ENCODE measurements around the gene ZNF831.

Gene ZNF831

DNA sequence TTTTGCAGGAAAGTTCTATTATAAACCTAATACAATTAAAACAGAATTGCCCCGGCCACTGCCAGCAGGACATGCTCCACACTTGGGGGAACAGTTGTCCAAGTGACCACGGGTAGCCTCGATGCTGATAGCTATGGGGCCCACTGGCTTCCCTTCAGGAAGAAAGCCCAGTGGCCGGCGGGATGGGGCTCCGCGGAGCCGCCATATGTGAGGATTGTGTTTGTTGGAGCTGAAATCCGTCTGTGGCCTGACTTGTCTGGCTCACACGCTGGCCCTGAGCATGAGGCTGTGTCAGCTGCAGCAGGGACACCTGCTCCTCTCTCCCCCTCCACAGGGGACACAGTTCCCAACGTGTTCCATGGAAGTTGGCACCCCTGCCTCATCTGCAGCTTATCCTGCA is 46.6 kb downstream of the ZNF831 start:
- Histone ChIP-seq H3K9ac (ENCODE audit: low read depth in 1 of 2, low read length in 2 of 2) (no peak overlapping the region), H3K27ac (ENCODE audit: low read depth in 2 of 2, low read length in 2 of 2) (no peak overlapping the region), H3K27me3 (ENCODE audit: control insufficient read depth in 2 of 2, insufficient read depth in 2 of 2, low read length in 2 of 2) (peaks cover 0 to 3% of the 10 kb centered on the region in 2 donors), H3K36me3 (ENCODE audit: control insufficient read depth in 2 of 2, insufficient read depth in 2 of 2, low read length in 2 of 2) (no peaks in the 10 kb centered on the region), H3K9me3 (ENCODE audit: control insufficient read depth in 2 of 2, low read length in 2 of 2) (no peaks in the 10 kb centered on the region), H3K4me1 (ENCODE audit: control insufficient read depth in 2 of 2, insufficient read depth in 2 of 2, low read length in 2 of 2) (no peaks in the 10 kb centered on the region), H3K4me3 (ENCODE audit: low read length in 2 of 2) (no peak overlapping the region)

DNA sequence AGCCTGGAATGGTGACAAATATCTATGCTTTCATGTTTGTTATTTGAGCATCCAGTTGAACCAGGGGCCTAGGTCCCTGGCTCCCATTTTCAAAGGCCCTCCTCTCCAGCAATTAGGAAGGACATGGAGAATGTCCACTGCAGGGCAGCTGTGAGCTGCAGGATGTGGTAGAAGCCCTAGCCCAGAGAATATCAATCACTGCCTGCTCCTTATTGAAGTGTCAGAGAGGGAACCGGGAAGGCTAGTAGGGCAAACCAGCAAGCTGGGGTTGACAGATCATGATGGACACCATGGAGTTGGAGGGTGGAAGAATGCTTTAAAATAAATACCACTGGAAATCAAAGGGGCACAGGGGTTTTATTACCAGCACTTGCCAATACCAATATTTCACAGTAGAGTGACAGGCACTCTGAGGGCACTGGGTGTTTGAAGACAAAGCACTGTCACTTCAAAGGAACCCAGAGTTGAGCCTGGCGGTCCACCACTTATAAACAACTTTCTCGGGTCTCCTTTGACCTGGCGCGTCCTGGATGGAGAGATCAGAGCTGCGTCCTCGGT is 47.7 kb downstream of the ZNF831 start:
- no peaks in the 10 kb centered on the region for H3K4me1 ChIP-seq (ENCODE audit: control insufficient read depth in 2 of 2, insufficient read depth in 2 of 2, low read length in 2 of 2)
- H3K9me3 ChIP-seq (ENCODE audit: control insufficient read depth in 2 of 2, low read length in 2 of 2), result no peaks in the 10 kb centered on the region
- no peak overlapping the region for H3K4me3 ChIP-seq (ENCODE audit: low read length in 2 of 2)
- peaks cover 0 to 3% of the 10 kb centered on the region in 2 donors for H3K27me3 ChIP-seq (ENCODE audit: control insufficient read depth in 2 of 2, insufficient read depth in 2 of 2, low read length in 2 of 2)
- no peaks in the 10 kb centered on the region for H3K36me3 ChIP-seq (ENCODE audit: control insufficient read depth in 2 of 2, insufficient read depth in 2 of 2, low read length in 2 of 2)
- no peak overlapping the region for H3K9ac ChIP-seq (ENCODE audit: low read depth in 1 of 2, low read length in 2 of 2)
- H3K27ac ChIP-seq (ENCODE audit: low read depth in 2 of 2, low read length in 2 of 2), result no peak overlapping the region

DNA sequence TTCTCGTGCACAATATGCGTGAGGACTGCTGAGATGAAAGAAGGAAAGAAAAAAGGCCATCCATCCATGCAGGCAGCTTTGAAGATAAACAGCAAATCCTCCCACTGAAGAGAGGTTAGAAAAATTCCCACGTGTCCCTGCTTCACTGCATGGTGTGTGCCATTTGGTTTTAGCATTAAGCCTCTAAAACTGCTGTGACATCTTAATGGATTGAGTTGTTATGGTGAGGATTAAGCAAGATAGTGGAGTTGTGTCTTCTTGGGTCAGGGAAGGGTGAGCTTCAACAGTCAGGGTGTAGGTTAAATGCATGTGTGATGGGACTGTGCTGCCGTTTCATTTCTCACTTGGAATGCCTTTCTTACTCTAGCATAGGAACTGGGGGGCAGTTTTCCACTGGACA is 50.5 kb downstream of the ZNF831 start:
- Histone ChIP-seq H3K36me3 (ENCODE audit: control insufficient read depth in 2 of 2, insufficient read depth in 2 of 2, low read length in 2 of 2) (no peaks in the 10 kb centered on the region), H3K27me3 (ENCODE audit: control insufficient read depth in 2 of 2, insufficient read depth in 2 of 2, low read length in 2 of 2) (peaks cover 0 to 1% of the 10 kb centered on the region in 2 donors), H3K4me3 (ENCODE audit: low read length in 2 of 2) (no peak overlapping the region), H3K4me1 (ENCODE audit: control insufficient read depth in 2 of 2, insufficient read depth in 2 of 2, low read length in 2 of 2) (no peaks in the 10 kb centered on the region), H3K27ac (ENCODE audit: low read depth in 2 of 2, low read length in 2 of 2) (no peak overlapping the region), H3K9me3 (ENCODE audit: control insufficient read depth in 2 of 2, low read length in 2 of 2) (no peaks in the 10 kb centered on the region), H3K9ac (ENCODE audit: low read depth in 1 of 2, low read length in 2 of 2) (no peak overlapping the region)

DNA sequence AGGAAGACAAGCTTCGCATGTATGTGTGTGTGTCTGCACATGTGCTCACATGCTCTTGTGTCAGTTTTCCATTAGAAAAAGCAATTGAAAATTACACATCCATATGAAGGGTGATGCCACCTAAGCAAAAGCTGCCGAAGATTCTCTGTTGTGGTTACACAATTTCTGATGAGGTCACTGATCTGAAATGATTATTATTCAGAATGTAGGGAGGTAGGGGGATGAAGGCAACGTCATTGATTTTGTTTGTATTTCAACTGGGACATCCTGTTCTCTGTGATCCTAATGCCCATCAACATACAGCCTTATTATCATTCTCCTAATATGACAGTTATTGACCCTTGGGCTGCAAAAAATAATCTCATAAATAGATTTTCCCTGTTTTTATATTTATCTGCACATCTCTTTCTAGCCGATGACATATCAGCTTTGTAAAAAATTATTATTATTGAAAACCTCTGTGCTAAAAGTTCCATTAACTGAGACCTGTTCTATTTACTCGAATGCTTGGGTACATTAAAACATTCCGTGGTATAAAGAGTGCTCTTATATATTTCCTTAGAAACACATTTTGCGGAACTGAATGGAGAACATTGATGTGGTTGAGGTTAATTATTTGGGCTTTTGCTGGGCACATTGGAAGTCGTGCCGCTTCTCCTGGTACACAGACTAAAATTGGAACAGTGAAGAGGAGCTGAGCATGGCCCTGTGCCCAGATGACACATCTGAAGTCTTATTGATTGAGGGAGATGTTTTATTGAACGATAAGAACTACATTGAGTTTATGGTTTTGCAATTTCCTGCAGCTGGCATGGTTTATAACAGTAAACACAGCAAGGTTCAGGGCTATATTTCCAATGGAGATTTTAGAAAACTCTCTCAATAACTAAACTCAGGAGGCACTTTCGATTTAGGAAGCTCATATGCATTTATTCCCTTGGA is 51.3 kb downstream of the ZNF831 start:
- H3K27ac ChIP-seq (ENCODE audit: low read depth in 2 of 2, low read length in 2 of 2), result no peak overlapping the region
- H3K4me1 ChIP-seq (ENCODE audit: control insufficient read depth in 2 of 2, insufficient read depth in 2 of 2, low read length in 2 of 2), result no peaks in the 10 kb centered on the region
- H3K27me3 ChIP-seq (ENCODE audit: control insufficient read depth in 2 of 2, insufficient read depth in 2 of 2, low read length in 2 of 2), result no peaks in the 10 kb centered on the region
- no peaks in the 10 kb centered on the region for H3K36me3 ChIP-seq (ENCODE audit: control insufficient read depth in 2 of 2, insufficient read depth in 2 of 2, low read length in 2 of 2)
- no peak overlapping the region for H3K4me3 ChIP-seq (ENCODE audit: low read length in 2 of 2)
- H3K9me3 ChIP-seq (ENCODE audit: control insufficient read depth in 2 of 2, low read length in 2 of 2), result no peaks in the 10 kb centered on the region
- no peak overlapping the region for H3K9ac ChIP-seq (ENCODE audit: low read depth in 1 of 2, low read length in 2 of 2)

DNA sequence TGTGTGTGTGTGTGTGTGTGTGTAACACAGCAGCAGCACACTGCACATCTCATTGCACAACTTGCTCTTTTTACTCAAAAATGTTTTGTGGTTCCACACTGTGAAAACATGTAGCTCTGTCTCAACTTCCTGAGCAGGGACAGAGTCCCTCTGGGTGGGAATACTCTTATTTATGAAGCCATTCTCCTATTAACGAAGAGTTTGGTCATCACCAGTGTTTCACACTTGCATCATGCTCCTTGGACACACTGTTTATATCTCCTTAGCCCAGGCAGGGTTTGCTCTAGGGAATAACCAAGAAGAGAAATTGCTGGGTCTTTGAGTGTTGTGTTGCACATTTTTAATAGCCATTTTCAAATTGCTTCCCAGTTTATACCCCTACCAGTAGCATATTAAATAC is 53.6 kb downstream of the ZNF831 start:
- no peak overlapping the region for H3K4me3 ChIP-seq (ENCODE audit: low read length in 2 of 2)
- H3K27ac ChIP-seq (ENCODE audit: low read depth in 2 of 2, low read length in 2 of 2), result no peak overlapping the region
- no peaks in the 10 kb centered on the region for H3K9me3 ChIP-seq (ENCODE audit: control insufficient read depth in 2 of 2, low read length in 2 of 2)
- peaks cover 0 to 3% of the 10 kb centered on the region in 2 donors for H3K4me1 ChIP-seq (ENCODE audit: control insufficient read depth in 2 of 2, insufficient read depth in 2 of 2, low read length in 2 of 2)
- H3K36me3 ChIP-seq (ENCODE audit: control insufficient read depth in 2 of 2, insufficient read depth in 2 of 2, low read length in 2 of 2), result no peaks in the 10 kb centered on the region
- H3K27me3 ChIP-seq (ENCODE audit: control insufficient read depth in 2 of 2, insufficient read depth in 2 of 2, low read length in 2 of 2), result no peaks in the 10 kb centered on the region
- H3K9ac ChIP-seq (ENCODE audit: low read depth in 1 of 2, low read length in 2 of 2), result no peak overlapping the region

DNA sequence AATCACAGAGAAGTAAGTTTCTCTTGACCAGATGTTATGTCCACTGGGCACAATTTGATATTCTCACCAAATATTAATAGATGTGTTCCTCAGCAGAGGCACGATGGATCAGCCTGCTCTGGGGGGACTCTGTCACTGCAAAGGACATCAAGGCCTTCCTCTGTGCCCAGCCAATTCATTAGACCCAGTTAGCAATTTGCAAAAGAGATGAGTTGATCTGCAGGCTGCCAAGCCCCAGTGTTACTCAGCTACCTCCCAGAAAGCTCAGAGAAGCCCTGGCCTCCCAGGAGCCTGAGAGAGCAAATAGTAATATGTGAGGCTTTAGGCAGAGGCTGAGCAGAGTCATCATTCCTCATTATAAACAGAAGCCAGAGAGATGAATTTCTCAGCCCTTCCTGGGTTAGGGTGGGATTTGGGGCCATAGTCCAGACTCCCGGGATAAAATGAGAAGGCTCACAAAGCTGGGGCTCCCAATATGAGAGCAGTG is 54.2 kb downstream of the ZNF831 start:
- H3K27me3 ChIP-seq (ENCODE audit: control insufficient read depth in 2 of 2, insufficient read depth in 2 of 2, low read length in 2 of 2), result peaks cover under 1 to 2% of the 10 kb centered on the region in 2 donors
- H3K36me3 ChIP-seq (ENCODE audit: control insufficient read depth in 2 of 2, insufficient read depth in 2 of 2, low read length in 2 of 2), result no peaks in the 10 kb centered on the region
- peaks cover 0 to 3% of the 10 kb centered on the region in 2 donors for H3K4me1 ChIP-seq (ENCODE audit: control insufficient read depth in 2 of 2, insufficient read depth in 2 of 2, low read length in 2 of 2)
- no peak overlapping the region for H3K27ac ChIP-seq (ENCODE audit: low read depth in 2 of 2, low read length in 2 of 2)
- H3K9ac ChIP-seq (ENCODE audit: low read depth in 1 of 2, low read length in 2 of 2), result no peak overlapping the region
- H3K9me3 ChIP-seq (ENCODE audit: control insufficient read depth in 2 of 2, low read length in 2 of 2), result no peaks in the 10 kb centered on the region
- H3K4me3 ChIP-seq (ENCODE audit: low read length in 2 of 2), result no peak overlapping the region

DNA sequence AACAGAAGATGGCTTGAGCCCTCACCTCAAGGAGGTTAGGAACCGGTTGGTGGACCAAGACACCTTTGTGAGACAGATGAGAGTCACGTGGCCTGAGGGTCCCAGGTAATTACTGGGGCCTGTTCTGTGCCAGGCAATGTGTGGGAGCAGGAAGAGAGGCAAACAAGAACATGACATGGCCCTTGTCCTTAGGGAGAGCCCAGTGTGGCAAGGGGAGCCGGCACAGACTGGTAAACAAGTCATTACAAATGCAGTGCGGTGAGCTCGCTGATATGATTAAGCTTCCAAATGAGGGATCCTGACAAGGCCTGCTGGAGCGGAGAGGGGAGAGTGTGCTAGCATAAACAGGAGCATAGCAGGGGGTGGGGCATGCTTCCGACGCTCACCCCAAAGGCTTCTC is 55.6 kb downstream of the ZNF831 start:
- Histone ChIP-seq H3K27me3 (ENCODE audit: control insufficient read depth in 2 of 2, insufficient read depth in 2 of 2, low read length in 2 of 2) (peaks cover 6 to 13% of the 10 kb centered on the region in 2 donors), H3K4me1 (ENCODE audit: control insufficient read depth in 2 of 2, insufficient read depth in 2 of 2, low read length in 2 of 2) (peaks cover 0 to 3% of the 10 kb centered on the region in 2 donors), H3K9ac (ENCODE audit: low read depth in 1 of 2, low read length in 2 of 2) (no peak overlapping the region), H3K27ac (ENCODE audit: low read depth in 2 of 2, low read length in 2 of 2) (no peak overlapping the region), H3K9me3 (ENCODE audit: control insufficient read depth in 2 of 2, low read length in 2 of 2) (no peaks in the 10 kb centered on the region), H3K36me3 (ENCODE audit: control insufficient read depth in 2 of 2, insufficient read depth in 2 of 2, low read length in 2 of 2) (no peaks in the 10 kb centered on the region), H3K4me3 (ENCODE audit: low read length in 2 of 2) (no peak overlapping the region)

DNA sequence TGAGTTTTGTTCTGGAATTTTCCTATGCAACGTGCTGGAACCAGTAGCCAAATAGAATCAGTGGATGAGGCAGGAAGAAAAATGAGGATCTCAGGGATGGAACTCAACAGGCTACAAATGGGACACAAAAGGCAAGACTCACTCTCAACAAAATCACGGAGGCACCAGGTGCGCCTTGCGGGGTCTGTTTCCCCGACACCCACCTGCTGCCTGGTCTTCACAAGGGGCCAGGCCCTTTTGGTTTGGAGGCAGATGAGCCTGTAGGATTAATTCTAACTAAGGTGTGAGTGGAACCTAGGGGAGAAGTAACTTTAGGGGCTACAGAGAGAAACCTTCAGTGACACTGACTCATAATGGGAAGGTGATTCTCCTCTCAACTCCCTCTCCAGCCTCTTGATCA is 56.5 kb downstream of the ZNF831 start:
- H3K9ac ChIP-seq (ENCODE audit: low read depth in 1 of 2, low read length in 2 of 2), result no peak overlapping the region
- no peaks in the 10 kb centered on the region for H3K36me3 ChIP-seq (ENCODE audit: control insufficient read depth in 2 of 2, insufficient read depth in 2 of 2, low read length in 2 of 2)
- no peaks in the 10 kb centered on the region for H3K9me3 ChIP-seq (ENCODE audit: control insufficient read depth in 2 of 2, low read length in 2 of 2)
- peaks cover 0 to 3% of the 10 kb centered on the region in 2 donors for H3K4me1 ChIP-seq (ENCODE audit: control insufficient read depth in 2 of 2, insufficient read depth in 2 of 2, low read length in 2 of 2)
- H3K4me3 ChIP-seq (ENCODE audit: low read length in 2 of 2), result no peak overlapping the region
- H3K27me3 ChIP-seq (ENCODE audit: control insufficient read depth in 2 of 2, insufficient read depth in 2 of 2, low read length in 2 of 2), result peaks cover 9 to 15% of the 10 kb centered on the region in 2 donors
- H3K27ac ChIP-seq (ENCODE audit: low read depth in 2 of 2, low read length in 2 of 2), result no peak overlapping the region

DNA sequence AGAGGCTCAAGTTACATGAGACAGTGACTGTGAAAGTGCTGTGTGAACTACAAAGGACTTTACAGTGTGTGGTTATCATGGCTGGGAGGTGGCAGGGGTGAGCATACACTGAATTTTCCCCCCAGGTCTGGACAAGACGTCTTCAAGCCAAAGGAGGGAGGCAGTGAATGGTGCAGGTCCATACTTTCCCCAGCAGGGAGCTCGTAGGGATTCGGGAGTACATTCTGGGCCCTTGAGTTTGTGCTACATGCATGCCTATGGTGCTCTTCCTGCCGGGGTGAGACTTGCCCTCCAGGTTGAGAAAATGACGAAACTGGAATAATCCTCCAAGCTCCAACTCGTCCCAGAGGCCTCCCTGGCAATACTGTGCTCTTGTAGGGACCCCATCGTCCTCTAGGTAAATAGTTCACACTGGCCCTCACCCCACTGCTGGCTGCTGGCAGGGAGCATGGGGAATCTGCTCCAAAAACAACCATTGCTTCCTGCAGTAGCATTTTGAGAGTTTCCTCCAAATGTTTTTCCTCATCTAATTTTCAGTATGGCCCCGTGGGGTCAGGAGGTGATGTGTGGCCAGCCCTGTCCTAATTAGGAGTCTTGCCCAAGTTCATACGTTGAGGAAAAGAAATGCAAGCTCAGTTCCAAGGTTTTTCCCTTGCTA is 57.6 kb downstream of the ZNF831 start:
- peaks cover 11 to 15% of the 10 kb centered on the region in 2 donors for H3K27me3 ChIP-seq (ENCODE audit: control insufficient read depth in 2 of 2, insufficient read depth in 2 of 2, low read length in 2 of 2)
- no peak overlapping the region for H3K9ac ChIP-seq (ENCODE audit: low read depth in 1 of 2, low read length in 2 of 2)
- no peaks in the 10 kb centered on the region for H3K36me3 ChIP-seq (ENCODE audit: control insufficient read depth in 2 of 2, insufficient read depth in 2 of 2, low read length in 2 of 2)
- H3K9me3 ChIP-seq (ENCODE audit: control insufficient read depth in 2 of 2, low read length in 2 of 2), result no peaks in the 10 kb centered on the region
- H3K27ac ChIP-seq (ENCODE audit: low read depth in 2 of 2, low read length in 2 of 2), result no peak overlapping the region
- peaks cover 0 to 3% of the 10 kb centered on the region in 2 donors for H3K4me1 ChIP-seq (ENCODE audit: control insufficient read depth in 2 of 2, insufficient read depth in 2 of 2, low read length in 2 of 2)
- H3K4me3 ChIP-seq (ENCODE audit: low read length in 2 of 2), result no peak overlapping the region

DNA sequence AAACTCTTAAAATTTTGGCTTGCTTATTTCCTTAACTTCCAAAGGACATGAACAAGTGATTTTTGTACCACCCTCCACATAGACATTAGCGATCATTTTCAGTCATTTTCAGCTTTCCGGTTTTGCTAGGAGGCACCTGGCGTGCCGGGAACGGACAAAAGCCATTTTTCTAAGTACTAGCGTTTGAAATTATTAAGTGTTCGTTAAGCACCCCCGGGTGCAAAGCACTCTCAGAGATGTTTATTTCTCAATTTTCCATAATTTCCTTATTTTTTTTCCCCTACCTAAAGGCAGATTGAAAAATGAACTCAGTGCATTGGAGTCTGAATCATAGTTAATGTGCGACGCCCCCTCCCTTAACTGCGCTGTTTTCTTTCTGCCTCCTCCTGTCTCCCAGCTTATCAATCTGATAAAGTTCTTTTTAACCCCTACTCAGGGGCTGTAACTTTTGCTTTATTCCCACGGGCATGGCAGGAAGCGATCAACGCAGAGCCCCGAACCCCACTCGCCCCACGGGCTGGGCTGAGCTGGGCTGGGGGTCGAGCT is 58.2 kb downstream of the ZNF831 start:
- Histone ChIP-seq H3K4me1 (ENCODE audit: control insufficient read depth in 2 of 2, insufficient read depth in 2 of 2, low read length in 2 of 2) (peaks cover 0 to 3% of the 10 kb centered on the region in 2 donors), H3K9ac (ENCODE audit: low read depth in 1 of 2, low read length in 2 of 2) (peak overlapping the region; percentile 53 to 63), H3K4me3 (ENCODE audit: low read length in 2 of 2) (peak overlapping the region; percentile 60 to 74), H3K27ac (ENCODE audit: low read depth in 2 of 2, low read length in 2 of 2) (no peak overlapping the region), H3K27me3 (ENCODE audit: control insufficient read depth in 2 of 2, insufficient read depth in 2 of 2, low read length in 2 of 2) (peaks cover 13 to 15% of the 10 kb centered on the region in 2 donors), H3K36me3 (ENCODE audit: control insufficient read depth in 2 of 2, insufficient read depth in 2 of 2, low read length in 2 of 2) (no peaks in the 10 kb centered on the region), H3K9me3 (ENCODE audit: control insufficient read depth in 2 of 2, low read length in 2 of 2) (no peaks in the 10 kb centered on the region)

Measured in mucosa of rectum (tissue), 2 donors.